Suprapubic skin (tissue), 4 donors: Measurements from ENCODE around the gene RBM3. TPM values are rescaled to one million over a fixed set of nuclear protein-coding genes. Genes with fewer than 3 reads are reported as not detected.
"Not testable (repeated sequence)": the region's sequence is repeated elsewhere in the genome, so short reads cannot be mapped to it uniquely, and the experiment has no call there.

ENCODE experiments used
- DNase-seq, 2 donors: peaks; one replicate each; pipeline ENCODE4 v3.0.0-alpha.2; 2019; ENCODE audit warnings: low spot score in 2 of 2
- H3K27ac ChIP-seq: fragments of 200-600 bp; sonication (generic); one replicate; pipeline ENCODE4 v1.5.1; 2019
- H3K27me3 ChIP-seq: fragments of 200-600 bp; sonication (generic); one replicate; pipeline ENCODE4 v1.5.1; 2019
- H3K36me3 ChIP-seq: fragments of 200-600 bp; sonication (generic); one replicate; pipeline ENCODE4 v1.5.1; 2019
- H3K4me1 ChIP-seq: fragments of 200-600 bp; sonication (generic); one replicate; pipeline ENCODE4 v1.5.1; 2019
- H3K4me3 ChIP-seq: fragments of 200-600 bp; sonication (generic); one replicate; pipeline ENCODE4 v1.5.1; 2019; ENCODE audit warnings: mild to moderate bottlenecking
- H3K9me3 ChIP-seq: fragments of 200-600 bp; sonication (generic); one replicate; pipeline ENCODE4 v1.5.1; 2019
- CTCF ChIP-seq, 2 donors: fragments of 200-600 bp in 1 of 2; fragments of 450-650 bp in 1 of 2; sonication (generic) in 1 of 2; IDR thresholded peaks; one replicate each; pipeline ENCODE4 v1.5.1; 2016 to 2019; ENCODE audit warnings: antibody characterized with exemption in 2 of 2, mild to moderate bottlenecking in 1 of 2, moderate library complexity in 1 of 2
- EP300 ChIP-seq: sonication (generic); formaldehyde crosslinking; IDR thresholded peaks from one replicate; pipeline ENCODE4 v1.6.1; 2017; ENCODE audit warnings: antibody characterized with exemption
- POLR2A ChIP-seq, 2 donors: fragments of 450-650 bp; IDR thresholded peaks; one replicate each; pipeline ENCODE4 v1.6.1; 2017; ENCODE audit warnings: antibody characterized with exemption in 2 of 2, mild to moderate bottlenecking in 2 of 2, moderate library complexity in 2 of 2
- POLR2AphosphoS5 ChIP-seq, 3 donors: sonication (generic); formaldehyde crosslinking; IDR thresholded peaks; one replicate each; pipeline ENCODE4 v1.6.1; 2017; ENCODE audit warnings: antibody characterized with exemption in 3 of 3
- WGBS: methylation state at CpG from one replicate; pipeline ENCODE4 v1.1.5; 2018; 5-methylcytosine and 5-hydroxymethylcytosine counted together
- total RNA-seq, 4 donors: library from RNA; depleted of rRNA; stranded (reverse); fragments of >200 nt; gene quantifications; one replicate each; pipeline ENCODE4 v1.1.0, GENCODE V29; 2016

The RBM3 gene
- 100 to 1,000 TPM; 167 to 245 (median 204) TPM for total RNA-seq

- Histone ChIP-seq H3K27me3 (no peaks in the 10 kb centered on the region), H3K27ac (peak within 1 kb of the TSS; percentile 99), H3K36me3 (peaks cover 25% of the 10 kb centered on the region), H3K4me3 (peak within 1 kb of the TSS; percentile 67), H3K9me3 (no peaks in the 10 kb centered on the region), H3K4me1 (peaks cover 21% of the 10 kb centered on the region)
- peak; percentile 96 to 97 for DNase-seq
- 34% methylated on average over 55 of the region's 71 CpGs for WGBS
- TF ChIP-seq CTCF (IDR thresholded peaks at IDR 0.05) (peak in 1 of 2 donors; percentile 36), POLR2A (IDR thresholded peaks at IDR 0.05) (peak in 1 of 2 donors; percentile 88), POLR2AphosphoS5 (IDR thresholded peaks at IDR 0.05) (peak; percentile 51 to 76 (median 53)), EP300 (no peak)
Observed at GRCh38 chrX:48574270-48575266, at the start of gene RBM3. TSS of gene RBM3 (plus strand) at chrX:48574484. CDS start at chrX:48575181, 697 bp downstream.

GRCh38 chrX:48525853-48526252 is 48.4 kb upstream of the RBM3 start:
- not testable (repeated sequence) for H3K4me3 ChIP-seq, DNase-seq, H3K27me3 ChIP-seq, H3K9me3 ChIP-seq, H3K27ac ChIP-seq
- 87% methylated on average over 8 of the region's 8 CpGs for WGBS
- H3K36me3 ChIP-seq: peaks cover 18% of the 10 kb centered on the region
- peaks cover 12% of the 10 kb centered on the region for H3K4me1 ChIP-seq

DNA sequence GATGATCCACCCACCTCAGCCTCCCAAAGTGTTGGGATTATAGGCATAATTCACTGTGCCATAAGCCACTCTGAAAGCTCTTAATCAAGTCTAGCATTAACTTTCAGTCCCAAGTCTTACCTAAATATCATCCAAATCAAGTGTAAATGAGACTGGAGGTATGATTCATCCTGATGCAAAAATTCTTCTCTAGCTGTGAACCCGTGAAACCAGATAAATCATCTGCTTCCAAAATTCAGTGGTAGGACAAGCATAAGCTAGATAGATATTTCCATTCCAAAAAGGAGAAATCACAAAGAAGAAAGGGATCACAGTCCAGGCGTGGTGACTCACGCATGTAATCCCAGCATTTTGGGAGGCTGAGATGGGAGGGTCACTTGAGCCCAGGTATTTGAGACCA is 43.5 kb upstream of the RBM3 start:
- no peak for DNase-seq
- WGBS: 66% methylated on average over 3 of the region's 3 CpGs
- TF ChIP-seq CTCF (IDR thresholded peaks at IDR 0.05): no peak
- TF ChIP-seq POLR2A (IDR thresholded peaks at IDR 0.05): no peak
- no peak for TF ChIP-seq POLR2AphosphoS5 (IDR thresholded peaks at IDR 0.05)
- TF ChIP-seq EP300: no peak
- no peak overlapping the region for H3K4me3 ChIP-seq
- H3K27me3 ChIP-seq: no peaks in the 10 kb centered on the region
- no peaks in the 10 kb centered on the region for H3K9me3 ChIP-seq
- peaks cover 7% of the 10 kb centered on the region for H3K4me1 ChIP-seq
- H3K36me3 ChIP-seq: peaks cover 18% of the 10 kb centered on the region
- H3K27ac ChIP-seq: peak overlapping the region; percentile 87

DNA sequence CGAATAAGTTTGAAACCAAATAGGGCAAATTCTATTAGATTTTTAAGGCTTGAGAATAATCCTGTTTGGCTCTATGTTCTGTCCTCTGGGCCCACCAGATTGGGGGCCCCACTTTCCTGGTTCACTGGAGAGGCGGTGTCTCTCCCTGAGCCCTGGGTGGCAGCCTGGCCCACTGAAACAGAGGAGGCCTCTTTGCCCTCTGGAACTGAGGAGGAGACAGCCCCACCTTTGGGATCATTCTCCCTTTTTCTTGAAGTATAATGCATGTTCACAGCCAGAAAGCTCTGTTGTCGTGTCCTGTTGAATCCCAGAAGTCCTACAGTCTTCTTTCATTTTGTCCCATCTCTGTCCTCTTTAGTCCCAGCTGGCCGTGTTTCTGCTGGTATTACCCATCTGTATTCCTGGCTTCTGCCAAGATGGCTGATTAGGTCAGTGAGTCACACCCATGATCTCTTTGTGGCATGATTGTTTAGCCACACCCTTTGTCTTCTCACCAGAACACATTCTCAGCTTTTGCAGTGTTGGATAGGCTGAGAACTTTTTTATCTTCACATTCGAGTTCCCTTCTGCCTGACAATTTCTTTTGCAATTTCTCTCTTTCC is 42.8 kb upstream of the RBM3 start:
- no peaks in the 10 kb centered on the region for H3K9me3 ChIP-seq
- peaks cover 7% of the 10 kb centered on the region for H3K4me1 ChIP-seq
- H3K27ac ChIP-seq: peak overlapping the region; percentile 87
- peaks cover 18% of the 10 kb centered on the region for H3K36me3 ChIP-seq
- H3K4me3 ChIP-seq: no peak overlapping the region
- DNase-seq: no peak
- no peak for TF ChIP-seq EP300
- TF ChIP-seq CTCF (IDR thresholded peaks at IDR 0.05): no peak
- no peak for TF ChIP-seq POLR2AphosphoS5 (IDR thresholded peaks at IDR 0.05)
- TF ChIP-seq POLR2A (IDR thresholded peaks at IDR 0.05): no peak
- no peaks in the 10 kb centered on the region for H3K27me3 ChIP-seq
- WGBS: 51% methylated on average over 5 of the region's 5 CpGs

DNA sequence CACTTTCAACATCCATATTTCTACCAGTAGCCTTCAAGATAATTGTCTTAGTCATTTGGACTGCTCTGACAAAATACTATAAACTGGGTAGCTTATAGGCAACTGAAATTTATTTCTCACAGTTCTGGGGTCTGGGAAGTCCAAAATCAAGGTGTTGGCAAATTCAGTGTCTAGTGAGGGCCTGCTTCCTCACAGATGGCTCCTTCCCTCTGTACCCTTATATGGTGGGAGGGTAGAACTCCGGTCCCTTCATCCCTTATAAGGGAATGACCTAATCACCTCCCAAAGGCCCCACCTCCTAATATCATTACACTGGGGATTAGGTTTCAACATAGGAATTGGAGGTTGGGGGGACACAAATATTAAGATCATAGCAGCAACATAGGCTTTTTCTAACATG is 42.1 kb upstream of the RBM3 start:
- WGBS: 70% methylated on average over 1 of the region's 1 CpG
- Histone ChIP-seq H3K9me3 (no peaks in the 10 kb centered on the region), H3K4me1 (peaks cover 7% of the 10 kb centered on the region), H3K27ac (peak overlapping the region; percentile 87), H3K36me3 (peaks cover 15% of the 10 kb centered on the region), H3K27me3 (no peaks in the 10 kb centered on the region), H3K4me3 (no peak overlapping the region)
- TF ChIP-seq POLR2AphosphoS5 (IDR thresholded peaks at IDR 0.05) (no peak), CTCF (IDR thresholded peaks at IDR 0.05) (no peak), EP300 (no peak), POLR2A (IDR thresholded peaks at IDR 0.05) (no peak)
- DNase-seq: no peak
